GM12892 (cell line): Measurements from ENCODE around the gene EMILIN1.
"Not testable (repeated sequence)": the region's sequence is repeated elsewhere in the genome, so short reads cannot be mapped to it uniquely, and the experiment has no call there.

Experiments used
- POLR2A ChIP-seq: IDR thresholded peaks from 2 replicates; pipeline ENCODE4 v1.6.1; 2011; ENCODE audit warnings: low read depth, low read length, control low read depth
- POLR2AphosphoS5 ChIP-seq: IDR thresholded peaks from 2 replicates; pipeline ENCODE4 v1.6.1; 2011; ENCODE audit warnings: low read depth, low read length, control low read depth

- not testable (repeated sequence) for TF ChIP-seq POLR2A, POLR2AphosphoS5
Observed at GRCh38 chr2:27110603-27111352, 32.4 kb downstream of the EMILIN1 start.
